22Rv1 (cell line): ENCODE results near the gene MPP3.

Experiments used
- ZFX ChIP-seq: fragments of 450-650 bp; IDR thresholded peaks from 2 replicates; pipeline ENCODE4 v1.6.1; 2017; ENCODE audit warnings: antibody characterized with exemption, borderline replicate concordance
- TF ChIP-seq, protein P1 (sequence below): fragments of 450-650 bp; IDR thresholded peaks from 2 replicates; pipeline ENCODE4 v1.5.1; 2017; ENCODE audit warnings: mild to moderate bottlenecking

DNA sequence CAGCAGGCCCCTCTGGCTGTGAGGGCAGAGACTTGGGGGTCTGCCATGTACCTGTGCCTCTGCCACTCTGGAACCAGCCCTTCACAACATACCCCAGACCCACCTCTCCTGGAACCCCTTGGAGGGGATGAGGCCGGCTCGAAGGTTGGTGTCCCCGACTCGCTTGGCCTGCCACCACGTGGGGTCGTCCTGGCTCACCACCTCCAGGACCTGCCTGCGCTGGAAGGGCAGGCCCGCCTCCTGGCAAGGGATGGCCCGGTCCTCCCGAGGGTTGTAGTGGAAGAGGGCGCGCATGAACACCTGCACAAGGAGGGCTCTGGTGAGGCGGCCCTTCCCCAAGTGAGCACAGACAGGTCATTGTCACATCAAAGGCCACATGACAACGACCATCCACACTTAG, 12.2 kb downstream of the MPP3 start:
- TF ChIP-seq, protein P1, sequence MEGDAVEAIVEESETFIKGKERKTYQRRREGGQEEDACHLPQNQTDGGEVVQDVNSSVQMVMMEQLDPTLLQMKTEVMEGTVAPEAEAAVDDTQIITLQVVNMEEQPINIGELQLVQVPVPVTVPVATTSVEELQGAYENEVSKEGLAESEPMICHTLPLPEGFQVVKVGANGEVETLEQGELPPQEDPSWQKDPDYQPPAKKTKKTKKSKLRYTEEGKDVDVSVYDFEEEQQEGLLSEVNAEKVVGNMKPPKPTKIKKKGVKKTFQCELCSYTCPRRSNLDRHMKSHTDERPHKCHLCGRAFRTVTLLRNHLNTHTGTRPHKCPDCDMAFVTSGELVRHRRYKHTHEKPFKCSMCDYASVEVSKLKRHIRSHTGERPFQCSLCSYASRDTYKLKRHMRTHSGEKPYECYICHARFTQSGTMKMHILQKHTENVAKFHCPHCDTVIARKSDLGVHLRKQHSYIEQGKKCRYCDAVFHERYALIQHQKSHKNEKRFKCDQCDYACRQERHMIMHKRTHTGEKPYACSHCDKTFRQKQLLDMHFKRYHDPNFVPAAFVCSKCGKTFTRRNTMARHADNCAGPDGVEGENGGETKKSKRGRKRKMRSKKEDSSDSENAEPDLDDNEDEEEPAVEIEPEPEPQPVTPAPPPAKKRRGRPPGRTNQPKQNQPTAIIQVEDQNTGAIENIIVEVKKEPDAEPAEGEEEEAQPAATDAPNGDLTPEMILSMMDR: no peak
- TF ChIP-seq ZFX: no peak
